GM10847 (cell line): ENCODE data around the gene CIB4.

Experiments
- POLR2A ChIP-seq: IDR thresholded peaks from 2 replicates; pipeline ENCODE4 v1.6.1; 2011; ENCODE audit not compliant: insufficient read length; ENCODE audit errors: extremely low read depth

The CIB4 gene

GRCh38 chr2:26633351-26633945 is 7.7 kb downstream of the CIB4 start:
- no peak for TF ChIP-seq POLR2A

- no peak for TF ChIP-seq POLR2A
These were observed 8.5 kb downstream of the CIB4 start for GRCh38 chr2:26632624-26633185.

DNA sequence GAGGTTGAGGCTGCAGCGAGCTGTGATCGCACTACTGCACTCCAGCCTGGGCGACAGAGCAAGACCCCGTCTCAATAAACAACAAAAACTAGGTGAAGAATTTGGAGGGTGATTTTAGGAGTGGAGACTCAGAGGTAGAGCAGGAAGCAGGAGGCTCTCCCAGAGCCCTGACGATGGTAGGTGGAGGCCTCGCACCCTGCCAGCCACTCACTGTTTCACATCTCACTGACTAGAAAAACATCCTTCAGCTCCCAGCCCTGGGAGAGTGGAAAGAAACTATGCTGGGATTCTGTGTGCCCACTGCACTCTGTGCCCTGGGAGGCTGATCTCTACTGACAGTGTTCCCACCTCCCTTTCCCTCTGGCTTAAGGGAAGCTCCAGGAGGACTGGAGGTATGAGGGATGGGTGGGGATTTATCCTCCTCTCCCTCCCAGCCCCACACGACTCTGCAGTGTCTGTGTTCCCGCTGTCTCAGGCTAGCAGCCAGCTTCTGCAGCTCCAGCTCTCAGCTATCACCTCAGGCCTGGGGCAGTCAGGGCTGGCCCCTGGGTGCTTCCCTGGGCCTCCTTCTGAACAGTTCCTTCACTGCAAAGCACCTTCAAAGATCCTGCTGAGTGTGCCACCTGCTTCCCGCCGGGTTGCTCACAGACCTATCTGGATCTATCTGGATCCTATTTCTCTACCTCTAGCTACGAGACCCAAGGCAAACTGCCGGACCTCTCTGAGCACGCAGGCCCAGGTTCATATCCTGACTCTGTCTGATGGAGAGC is 9.6 kb downstream of the CIB4 start:
- no peak for TF ChIP-seq POLR2A

DNA sequence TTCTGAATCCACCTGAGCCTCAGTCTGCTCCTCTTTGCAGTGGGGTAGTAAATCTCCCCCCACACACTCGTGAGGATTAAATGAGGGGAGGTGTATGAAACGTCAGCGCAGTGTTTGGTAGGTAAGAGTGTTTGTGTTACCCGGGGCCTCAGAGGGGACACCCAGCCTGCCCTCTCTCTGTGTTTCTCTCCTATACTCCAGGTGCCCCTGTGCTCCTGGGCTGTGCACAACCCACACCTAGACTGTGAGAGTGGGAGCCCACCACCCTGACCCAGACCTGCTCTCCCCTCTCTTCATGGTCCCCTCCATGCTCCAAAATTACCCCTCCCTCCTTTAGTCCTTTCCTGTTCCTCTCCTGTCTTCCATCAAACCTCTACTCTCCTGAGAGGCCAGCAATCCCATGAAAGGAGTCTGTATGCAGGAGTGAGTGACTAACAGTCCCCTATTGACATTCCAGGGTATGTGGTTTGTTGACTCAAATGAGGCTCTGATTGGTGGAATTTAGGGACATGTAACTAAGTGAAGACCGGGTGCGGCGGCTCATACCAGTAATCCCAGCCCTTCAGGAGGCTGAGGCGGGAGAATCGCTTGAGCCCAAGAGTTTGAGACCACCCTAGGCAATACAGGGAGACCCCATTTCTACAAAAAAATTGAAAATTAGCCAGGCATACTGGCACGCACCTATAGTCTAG is 10.4 kb downstream of the CIB4 start:
- TF ChIP-seq POLR2A = no peak

GRCh38 chr2:26630235-26630634 is 10.9 kb downstream of the CIB4 start:
- no peak for TF ChIP-seq POLR2A

- no peak for TF ChIP-seq POLR2A
These were observed 11.4 kb downstream of the CIB4 start for GRCh38 chr2:26629751-26630150.

- TF ChIP-seq POLR2A = no peak
These were observed 11.9 kb downstream of the CIB4 start for GRCh38 chr2:26629346-26629630.

DNA sequence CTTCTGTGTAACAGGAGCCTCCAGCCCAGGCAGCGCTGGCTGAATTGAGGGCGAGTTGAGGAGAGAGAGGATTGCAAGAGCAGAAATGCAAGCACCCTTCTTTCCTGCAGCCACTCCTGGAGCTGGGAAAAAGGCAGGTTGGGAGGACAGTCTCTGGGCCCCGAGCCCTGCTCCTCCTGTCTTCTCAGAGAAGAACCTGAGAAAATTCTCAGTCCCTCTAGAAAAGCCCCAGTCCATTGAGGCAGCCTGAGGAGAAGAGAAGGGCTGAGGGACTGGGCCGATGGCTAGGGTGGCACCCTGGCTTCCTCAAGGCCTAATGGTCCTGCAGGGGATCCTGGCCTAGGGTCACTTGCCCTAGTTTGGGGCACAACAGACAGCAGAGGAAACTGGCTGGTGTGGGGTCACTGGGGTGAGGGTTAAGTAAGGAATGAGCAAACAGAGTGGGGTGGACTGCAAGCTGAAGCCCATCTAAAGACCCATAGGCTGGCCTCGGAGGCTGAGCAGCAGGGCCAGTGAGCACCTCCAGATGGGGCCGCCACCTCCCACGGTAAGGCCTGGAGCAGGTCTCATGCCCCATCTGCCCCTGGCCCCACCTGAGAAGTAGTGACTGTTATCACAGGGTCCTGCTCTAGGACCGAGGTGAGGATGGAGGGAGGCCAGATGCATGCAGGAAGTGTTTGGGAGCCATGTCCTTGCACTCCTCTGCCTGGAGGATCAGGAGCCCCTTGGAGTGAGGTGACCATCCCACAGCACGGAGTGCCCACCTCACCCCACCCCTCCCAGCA is 12.4 kb downstream of the CIB4 start:
- TF ChIP-seq POLR2A = no peak

DNA sequence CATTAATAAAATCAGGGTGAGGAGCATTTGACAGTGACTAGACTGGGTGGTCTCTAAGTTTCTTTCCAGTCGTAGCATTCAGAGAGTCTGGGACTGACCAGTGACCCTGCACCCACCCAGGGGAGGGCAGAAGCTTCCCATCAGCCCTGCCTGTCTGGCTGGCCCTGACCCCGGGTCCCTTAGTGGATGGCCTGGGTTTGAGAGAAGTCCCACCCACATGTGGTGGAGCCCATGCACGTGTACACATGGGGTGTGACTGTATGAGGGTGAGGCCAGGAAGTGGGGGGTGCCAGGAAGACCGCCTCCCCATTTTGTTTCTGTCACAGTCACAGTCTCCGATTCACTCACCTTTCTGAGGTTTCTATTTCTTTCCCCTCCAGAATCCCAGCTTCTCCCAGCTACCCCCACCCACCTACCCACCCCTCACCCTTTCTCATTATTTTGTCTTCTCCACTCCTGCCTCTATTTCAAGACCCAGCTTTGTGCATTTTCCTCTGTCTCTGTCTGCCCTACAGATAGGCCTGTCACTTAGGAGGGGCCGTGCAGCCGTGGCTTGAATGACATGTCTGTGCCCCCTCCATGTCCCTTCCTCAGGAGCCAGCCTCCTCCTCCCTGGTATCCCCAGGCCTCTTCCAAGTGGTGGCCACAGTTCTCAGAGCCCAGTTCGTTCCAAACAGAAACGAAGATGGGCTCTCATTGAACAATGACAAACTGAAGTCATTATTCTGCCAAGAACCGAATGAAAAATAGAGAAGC is 13.6 kb downstream of the CIB4 start:
- TF ChIP-seq POLR2A = no peak

DNA sequence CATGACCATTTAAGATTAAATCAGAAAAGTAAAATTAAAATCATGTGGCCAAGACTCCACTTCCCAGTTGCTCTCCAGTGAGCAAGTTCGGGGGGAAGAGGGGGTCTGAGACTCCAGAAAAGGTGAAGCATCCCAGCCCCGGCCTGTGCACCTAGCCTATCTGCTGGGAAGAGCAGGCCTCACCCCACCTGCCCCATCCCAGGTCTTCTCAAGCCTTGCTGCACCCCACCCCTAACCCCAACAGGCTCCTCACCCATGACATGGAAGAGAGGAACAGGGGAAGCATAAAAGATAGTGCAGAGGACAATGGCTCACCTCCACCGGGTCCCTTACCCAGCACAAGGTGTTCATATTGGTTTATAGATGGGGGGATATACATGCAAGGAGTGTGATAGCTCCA is 14.6 kb downstream of the CIB4 start:
- no peak for TF ChIP-seq POLR2A

GRCh38 chr2:26623541-26624495 is 17.3 kb downstream of the CIB4 start:
- no peak for TF ChIP-seq POLR2A

DNA sequence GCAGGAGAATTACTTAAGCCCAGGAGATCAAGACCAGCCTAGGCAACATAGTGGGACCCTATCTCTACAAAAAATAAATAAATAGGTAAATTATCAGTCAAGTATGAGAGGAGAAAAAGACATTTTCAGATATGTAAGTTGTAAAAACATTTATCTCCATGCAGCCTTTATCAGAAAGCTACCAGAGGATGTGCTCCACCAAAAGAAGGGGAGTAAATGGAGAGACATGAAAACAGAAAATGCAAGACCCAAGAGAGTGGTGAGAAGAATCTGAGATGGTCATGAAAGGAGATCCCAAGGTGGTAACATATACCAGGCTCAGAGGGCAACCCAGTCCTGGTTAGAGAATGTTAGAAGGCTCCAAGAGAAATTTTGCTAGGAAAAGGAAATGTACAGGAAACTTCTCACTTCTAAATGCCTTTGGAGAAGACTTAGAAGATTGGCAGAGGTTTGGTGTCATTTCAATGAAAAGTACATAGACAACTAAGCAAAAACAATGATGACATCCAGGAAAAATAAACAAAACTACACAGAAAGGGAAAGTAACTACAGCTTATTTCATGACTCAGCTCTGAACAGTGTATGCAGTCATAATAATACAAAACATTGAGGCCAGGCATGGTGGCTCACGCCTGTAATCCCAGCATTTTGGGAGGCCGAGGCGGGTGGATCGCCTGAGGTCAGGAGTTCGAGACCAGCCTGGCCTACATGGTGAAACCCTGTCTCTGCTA is 19.5 kb downstream of the CIB4 start:
- no peak for TF ChIP-seq POLR2A

GRCh38 chr2:26620031-26620605 is 21.0 kb downstream of the CIB4 start:
- no peak for TF ChIP-seq POLR2A

- TF ChIP-seq POLR2A = no peak
These were observed 21.6 kb downstream of the CIB4 start for GRCh38 chr2:26619521-26619951.
